Fibroblast of peridontal ligament (primary cell): ENCODE measurements around the gene KIFAP3.
"Not testable (repeated sequence)": the region's sequence is repeated elsewhere in the genome, so short reads cannot be mapped to it uniquely, and the experiment has no call there.

Experiments used
- DNase-seq: peaks from one replicate; pipeline ENCODE4 v3.0.0-alpha.2; 2010; ENCODE audit errors: extremely low read depth

The KIFAP3 gene

GRCh38 chr1:170074250-170075157, at the start of gene KIFAP3:
TSS of gene KIFAP3 (minus strand) at chr1:170074695. CDS start at chr1:170074467, 228 bp downstream.
- DNase-seq, result peak; percentile 97

DNA sequence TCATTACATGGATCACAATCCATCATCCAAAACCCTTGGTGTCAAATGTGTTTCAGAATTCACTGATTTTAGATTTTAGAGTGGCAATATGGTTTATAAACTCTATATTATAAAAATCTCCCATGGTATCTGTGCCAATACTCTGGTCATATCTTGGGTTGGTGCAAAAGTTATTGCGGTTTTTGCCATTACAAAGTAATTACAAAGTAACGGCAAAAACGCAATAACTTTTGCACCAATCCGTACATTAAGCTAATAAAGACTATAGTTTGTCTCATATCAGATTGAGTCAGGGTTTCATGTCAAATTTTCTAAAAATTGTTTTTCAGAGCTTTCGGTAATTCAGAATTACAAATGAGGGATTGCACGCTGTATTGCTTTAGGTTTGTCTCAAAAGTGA, 47.9 kb upstream of the KIFAP3 start:
- DNase-seq, result no peak

- peak; percentile 76 for DNase-seq
Observed at GRCh38 chr1:170114906-170115305, 40.4 kb upstream of the KIFAP3 start.

- not testable (repeated sequence) for DNase-seq
Observed at GRCh38 chr1:170113140-170113539, 38.6 kb upstream of the KIFAP3 start.

GRCh38 chr1:170097449-170097948, 23.0 kb upstream of the KIFAP3 start:
- no peak for DNase-seq

GRCh38 chr1:170096806-170097340, 22.4 kb upstream of the KIFAP3 start:
- no peak for DNase-seq

DNA sequence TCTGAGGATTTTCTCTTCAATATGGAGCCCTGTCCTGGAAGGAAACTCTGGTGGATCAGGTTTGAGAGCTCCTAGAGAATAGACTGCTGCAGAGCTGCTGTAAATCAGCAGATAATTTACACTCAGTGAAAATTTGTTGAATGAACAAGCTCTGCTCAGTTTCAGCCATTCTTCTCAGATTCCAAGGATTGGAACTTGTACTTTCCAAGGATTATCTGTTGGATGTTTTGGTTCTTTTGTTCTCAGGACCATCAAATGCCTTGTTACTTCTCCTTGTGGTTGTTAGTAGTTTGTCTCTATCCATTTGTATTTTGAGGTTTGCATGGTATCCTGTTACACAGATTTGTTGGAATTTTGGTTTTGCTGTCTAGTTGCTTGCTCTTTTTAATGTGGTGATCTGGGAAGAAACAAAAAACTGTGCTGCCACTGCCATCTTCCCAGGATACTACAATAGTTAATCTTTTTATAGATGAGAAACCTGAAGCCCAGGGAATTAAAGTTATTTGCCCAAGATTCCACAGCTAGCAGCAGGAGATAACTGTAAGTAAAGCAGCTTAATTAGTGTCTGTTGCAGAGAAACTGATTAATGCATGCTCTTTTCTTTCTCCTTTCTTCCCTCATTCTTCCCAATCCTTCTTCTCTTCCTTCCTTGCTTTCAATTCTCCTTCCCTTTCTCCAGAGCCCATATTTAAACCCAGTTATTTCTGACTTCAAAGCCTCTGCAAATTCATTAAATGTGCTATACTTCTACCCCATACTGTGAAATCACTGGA, 21.7 kb upstream of the KIFAP3 start:
- DNase-seq, result no peak

GRCh38 chr1:170094697-170095616, 20.5 kb upstream of the KIFAP3 start:
- not testable (repeated sequence) for DNase-seq

DNA sequence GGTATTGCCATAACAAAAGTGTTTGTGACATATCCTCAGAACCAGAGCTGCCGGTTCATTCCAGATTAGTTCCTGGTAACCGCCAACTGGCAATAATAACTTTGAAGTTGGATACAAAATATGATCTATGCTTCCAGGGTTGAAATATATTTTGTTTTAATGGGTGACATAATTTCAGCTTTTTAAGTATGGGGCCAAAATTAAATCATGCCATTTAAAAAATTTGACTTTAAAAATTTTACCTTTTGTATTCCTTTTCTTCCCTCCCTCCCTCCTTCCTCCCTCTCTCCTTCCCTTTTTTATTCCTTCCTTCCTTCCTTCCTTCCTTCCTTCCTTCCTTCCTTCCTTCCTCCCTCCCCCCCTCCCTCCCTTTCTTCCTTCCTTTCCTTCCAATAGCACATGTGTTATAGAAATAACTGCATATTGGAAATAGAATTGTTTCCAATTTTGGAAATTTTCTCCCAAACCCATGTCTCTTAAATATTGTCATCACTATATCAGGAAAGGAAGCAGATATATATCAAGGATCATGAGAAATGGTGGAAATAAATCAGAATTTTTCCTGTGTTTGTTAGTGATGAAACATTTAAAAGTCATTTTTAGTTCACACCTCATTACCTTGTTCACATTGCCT, 12.0 kb upstream of the KIFAP3 start:
- no peak for DNase-seq

- no peak for DNase-seq
Observed at GRCh38 chr1:170085091-170085490, 10.6 kb upstream of the KIFAP3 start.

DNA sequence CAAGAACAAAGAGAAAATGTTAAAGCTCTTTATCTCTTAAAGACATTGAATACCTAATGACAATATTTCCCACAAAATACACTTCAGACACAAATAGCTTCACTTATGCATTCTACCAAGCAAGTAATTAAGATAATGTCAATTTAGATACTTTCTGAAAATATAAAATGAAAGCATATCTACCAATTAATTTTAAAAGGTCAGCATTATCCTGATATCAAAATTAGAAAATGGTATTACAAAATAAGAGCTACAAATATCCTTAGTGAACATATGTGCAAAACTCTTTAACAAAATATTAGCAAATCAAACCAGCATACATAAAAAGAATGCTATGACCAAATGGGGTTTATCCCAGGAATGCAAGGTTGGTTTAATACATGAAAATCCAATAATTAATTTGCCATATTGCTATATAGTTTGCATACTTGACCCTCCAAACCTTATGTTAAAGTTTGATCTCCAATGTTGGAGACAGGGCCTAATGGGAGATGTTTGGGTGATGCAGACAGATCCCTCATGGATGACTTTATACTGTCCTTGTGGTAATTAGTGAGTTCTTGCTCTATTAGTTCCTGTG, 4.2 kb upstream of the KIFAP3 start:
- no peak for DNase-seq

- no peak for DNase-seq
Observed at GRCh38 chr1:170077926-170078325, 3.4 kb upstream of the KIFAP3 start.

GRCh38 chr1:170076952-170077351, 2.5 kb upstream of the KIFAP3 start:
- not testable (repeated sequence) for DNase-seq

DNA sequence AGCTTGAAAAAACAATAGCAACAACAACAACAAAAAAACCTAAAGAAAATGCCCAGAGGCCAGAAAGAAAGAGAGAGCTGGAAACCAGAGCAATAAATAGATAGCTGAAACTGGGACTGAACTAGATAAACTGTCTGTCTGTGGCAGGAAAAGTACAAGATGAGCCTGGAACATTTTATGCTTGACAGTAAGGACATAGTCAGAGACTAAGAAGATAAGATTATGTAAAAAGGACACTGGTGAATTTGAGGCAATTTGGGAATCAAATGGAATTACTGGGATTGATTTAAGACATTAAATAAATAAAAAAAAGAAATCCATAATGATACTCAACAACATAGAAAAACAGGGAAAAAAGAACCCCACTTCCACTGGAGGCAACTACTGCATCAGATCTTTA, 1.7 kb upstream of the KIFAP3 start:
- DNase-seq, result no peak

GRCh38 chr1:170075186-170075585, 691 bp upstream of the KIFAP3 start:
- DNase-seq, result no peak

DNA sequence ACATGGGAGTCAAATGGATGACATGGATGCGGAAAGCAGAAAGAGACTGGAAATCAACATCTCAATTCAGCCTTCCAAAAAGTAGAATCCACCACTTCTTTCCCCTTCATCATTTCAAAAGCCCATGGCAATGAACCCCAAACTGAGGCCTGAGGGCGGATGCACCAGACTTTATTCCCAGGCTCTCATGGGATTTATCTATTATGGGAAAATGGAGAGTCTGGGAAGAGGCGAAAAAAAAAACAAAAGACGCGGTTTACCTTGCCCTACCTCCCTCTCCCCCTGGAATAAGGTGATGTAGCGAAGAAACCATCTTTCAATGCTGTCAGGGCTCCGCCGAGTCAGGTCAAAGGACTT, 624 bp downstream of the KIFAP3 start:
- DNase-seq, result no peak

GRCh38 chr1:170071378-170071777, 3.1 kb downstream of the KIFAP3 start:
- DNase-seq, result no peak

- DNase-seq, result peak; percentile 5
Observed at GRCh38 chr1:170068923-170069322, 5.6 kb downstream of the KIFAP3 start.

DNA sequence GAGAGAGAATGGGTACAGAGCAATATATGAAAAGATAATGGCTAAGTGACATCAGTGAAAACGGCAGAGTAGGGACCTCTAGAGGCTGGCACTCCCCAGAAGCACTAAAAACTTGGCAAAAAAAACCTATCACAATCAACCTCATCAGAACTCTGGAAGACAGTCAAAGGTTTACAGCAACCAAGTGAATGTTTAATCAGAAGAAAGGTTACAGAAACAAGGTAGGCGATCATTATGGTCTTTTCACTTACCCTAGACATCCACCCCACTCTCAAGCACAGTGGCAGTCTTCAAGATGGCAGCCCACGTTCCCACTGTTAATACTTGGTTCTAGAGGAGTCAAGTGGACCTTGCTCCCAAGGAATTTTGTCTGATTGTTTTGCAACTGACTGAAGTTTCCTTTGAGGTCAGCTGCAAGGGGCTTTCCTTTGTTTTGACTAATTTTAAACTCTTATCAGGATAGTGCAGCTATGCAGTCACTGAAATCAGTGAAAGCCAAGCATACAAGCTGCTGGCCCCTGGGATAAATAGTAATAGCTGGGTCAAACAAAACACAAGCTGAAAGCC, 7.2 kb downstream of the KIFAP3 start:
- DNase-seq, result no peak

DNA sequence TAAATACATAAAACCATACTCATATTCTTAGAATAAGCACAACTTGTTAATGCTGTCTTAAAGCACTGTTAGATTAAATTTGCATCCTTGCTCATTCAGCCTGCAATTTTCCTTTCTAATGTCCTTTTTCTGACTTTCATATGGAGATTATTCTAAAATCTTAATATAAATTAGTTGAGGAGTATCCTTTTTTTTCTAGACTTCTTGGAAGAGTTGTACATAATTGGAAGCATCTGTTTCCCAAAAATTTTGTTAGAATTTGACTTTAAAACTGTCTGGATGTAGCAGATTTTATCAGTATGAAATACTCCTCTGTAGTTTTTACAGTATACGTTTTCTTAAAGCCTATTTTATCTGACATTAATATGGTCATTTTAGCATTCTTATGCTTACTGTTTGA, 9.7 kb downstream of the KIFAP3 start:
- peak; percentile 46 for DNase-seq
